CD14-positive monocyte (primary cell): ENCODE measurements around the gene CDH23. TPM values are rescaled to one million over a fixed set of nuclear protein-coding genes. Genes with fewer than 3 reads are reported as not detected.

Experiments used
- DNase-seq, 3 donors: peaks; one replicate each; pipeline ENCODE4 v3.0.0-alpha.2; 2011 to 2022
- H2AFZ ChIP-seq: 2 replicates; pipeline ENCODE4 v1.6.0; 2012; ENCODE audit warnings: mild to moderate bottlenecking, low read depth, low read length, inconsistent platforms; ENCODE audit not compliant: insufficient read depth, poor library complexity, severe bottlenecking
- H3K27ac ChIP-seq, 2 donors: 1 replicate in 1 of 2; 2 replicates in 1 of 2; pipeline ENCODE4 v1.5.1; 2012 to 2013; ENCODE audit warnings: low read length in 2 of 2, control low read depth in 1 of 2, inconsistent platforms in 1 of 2, low read depth in 1 of 2, mild to moderate bottlenecking in 1 of 2
- H3K27me3 ChIP-seq, 2 donors: one replicate each; pipeline versions ENCODE4 v1.6.0 to v1.6.1; 2011 to 2013; ENCODE audit warnings: low read length in 2 of 2; ENCODE audit not compliant: control insufficient read depth in 2 of 2, insufficient read depth in 2 of 2
- H3K36me3 ChIP-seq, 2 donors: replicated peaks in 1 of 2; 1 replicate in 1 of 2; 2 replicates in 1 of 2; pipeline versions ENCODE4 v1.5.1 to v1.6.1; 2012 to 2013; ENCODE audit warnings: low read length in 2 of 2, control low read depth in 1 of 2, inconsistent platforms in 1 of 2, mild to moderate bottlenecking in 1 of 2; ENCODE audit not compliant: insufficient read depth in 2 of 2, control insufficient read depth in 1 of 2
- H3K4me1 ChIP-seq, 2 donors: 1 replicate in 1 of 2; 2 replicates in 1 of 2; pipeline versions ENCODE4 v1.5.1 to v1.6.1; 2012 to 2013; ENCODE audit warnings: low read length in 2 of 2, control low read depth in 1 of 2, inconsistent platforms in 1 of 2, mild to moderate bottlenecking in 1 of 2, moderate library complexity in 1 of 2; ENCODE audit not compliant: insufficient read depth in 2 of 2, control insufficient read depth in 1 of 2
- H3K4me2 ChIP-seq: replicated peaks from 2 replicates; pipeline ENCODE3; 2012; ENCODE audit warnings: low read length, moderate library complexity, mild to moderate bottlenecking; ENCODE audit not compliant: poor library complexity, severe bottlenecking; ENCODE audit errors: extremely low read depth
- H3K4me3 ChIP-seq, 3 experiments: fragments of 200-600 bp in 1 of 3; sonication (generic) in 1 of 3; replicated peaks in 1 of 3; 1 replicate in 2 of 3; 2 replicates in 1 of 3; pipeline ENCODE4 v1.5.1; 2011 to 2013; ENCODE audit warnings: low read length in 3 of 3, mild to moderate bottlenecking in 3 of 3, control low read depth in 2 of 3, low read depth in 2 of 3, inconsistent platforms in 1 of 3, moderate library complexity in 1 of 3
- H3K79me2 ChIP-seq: 2 replicates; pipeline ENCODE4 v1.6.0; 2012; ENCODE audit warnings: mild to moderate bottlenecking, control low read depth, inconsistent platforms, low read length, moderate library complexity; ENCODE audit not compliant: insufficient read depth
- H3K9ac ChIP-seq: 2 replicates; pipeline ENCODE4 v1.6.0; 2017; ENCODE audit warnings: low read length, mild to moderate bottlenecking; ENCODE audit not compliant: insufficient read depth, poor library complexity, severe bottlenecking
- H3K9me3 ChIP-seq, 2 donors: replicated peaks in 1 of 2; 1 replicate in 1 of 2; 2 replicates in 1 of 2; pipeline versions ENCODE4 v1.5.1 to v1.6.1; 2012 to 2013; ENCODE audit warnings: low read length in 2 of 2, control low read depth in 1 of 2; ENCODE audit not compliant: control insufficient read depth in 1 of 2, insufficient read depth in 1 of 2
- H4K20me1 ChIP-seq: 2 replicates; pipeline ENCODE4 v1.6.0; 2012; ENCODE audit warnings: mild to moderate bottlenecking, low read length, control low read depth, moderate library complexity; ENCODE audit not compliant: insufficient read depth
- H3K27ac Mint-ChIP-seq, 7 donors: one replicate each; pipeline ENCODE4 v1.8.0; 2020; ENCODE audit warnings: mild to moderate bottlenecking in 7 of 7, mixed read lengths in 7 of 7, moderate library complexity in 6 of 7, inconsistent platforms in 2 of 7
- H3K27me3 Mint-ChIP-seq, 3 donors: one replicate each; pipeline ENCODE4 v1.8.0; 2021 to 2022; ENCODE audit warnings: low read depth in 3 of 3, mild to moderate bottlenecking in 3 of 3, mixed read lengths in 3 of 3, moderate library complexity in 3 of 3, inconsistent platforms in 1 of 3
- H3K36me3 Mint-ChIP-seq, 2 donors: one replicate each; pipeline ENCODE4 v1.8.0; 2020; ENCODE audit warnings: mixed read lengths in 2 of 2, inconsistent platforms in 1 of 2, mild to moderate bottlenecking in 1 of 2
- H3K4me1 Mint-ChIP-seq: one replicate; pipeline ENCODE4 v1.8.0; 2020; ENCODE audit warnings: mild to moderate bottlenecking, mixed read lengths
- H3K4me3 Mint-ChIP-seq, 2 donors: one replicate each; pipeline ENCODE4 v1.8.0; 2020; ENCODE audit warnings: mild to moderate bottlenecking in 2 of 2, mixed read lengths in 2 of 2, moderate library complexity in 1 of 2
- H3K9me3 Mint-ChIP-seq, 7 donors: one replicate each; pipeline ENCODE4 v1.8.0; 2020 to 2022; ENCODE audit warnings: mixed read lengths in 7 of 7, mild to moderate bottlenecking in 6 of 7, moderate library complexity in 6 of 7, inconsistent platforms in 2 of 7
- CTCF ChIP-seq: fragments of 200-600 bp; IDR thresholded peaks from one replicate; pipeline ENCODE4 v1.8.0; 2022; ENCODE audit warnings: antibody characterized with exemption, mild to moderate bottlenecking
- WGBS: methylation state at CpG from one replicate; pipeline ENCODE4 v1.1.5; 2013; ENCODE audit warnings: missing lambda C conversion rate; ENCODE audit not compliant: insufficient coverage; 5-methylcytosine and 5-hydroxymethylcytosine counted together
- intact Hi-C, 2 donors: fragments of 100-400 bp; cut with micrococcal nuclease; formaldehyde crosslinking; loops; one replicate each; pipeline versions ENCODE4 v1.15.0 to v1.15.1; 2023
- polyA plus RNA-seq, 3 donors: library from polyadenylated mRNA; depleted of rRNA in 1 of 3; unstranded in 2 of 3; stranded (reverse) in 1 of 3; fragments of 300-500 nt in 2 of 3; fragments of >200 nt in 1 of 3; fragmentation: Illumina TruSeq in 2 of 3; gene quantifications; 1 replicate in 2 of 3; 2 replicates in 1 of 3; pipeline ENCODE4 v1.2.3, GENCODE V29; 2012 to 2021

The CDH23 gene
- polyA plus RNA-seq, 3 donors, result 8.2 to 36.2 (median 10.5) TPM

- Histone ChIP-seq H3K79me2 (no peaks in the 10 kb centered on the region), H3K27ac (no peak overlapping the region), H3K4me2 (no peak overlapping the region), H3K36me3 (no peaks in the 10 kb centered on the region), H4K20me1 (no peaks in the 10 kb centered on the region), H3K4me3 (no peak overlapping the region), H3K4me1 (no peaks in the 10 kb centered on the region), H3K9ac (no peak overlapping the region), H2AFZ (no peak overlapping the region), H3K27me3 (no peaks in the 10 kb centered on the region), H3K9me3 (no peaks in the 10 kb centered on the region)
- Mint-ChIP-seq H3K27ac (no peak overlapping the region), H3K4me3 (no peak overlapping the region), H3K9me3 (no peaks in the 10 kb centered on the region), H3K36me3 (no peaks in the 10 kb centered on the region), H3K27me3 (peaks cover 2 to 10% (median 4%) of the 10 kb centered on the region in 3 donors), H3K4me1 (peaks cover 7% of the 10 kb centered on the region)
- no peak for TF ChIP-seq CTCF
- no peak for DNase-seq
- WGBS, result 96% methylated on average over 5 of the region's 11 CpGs
- intact Hi-C loops, result loop anchor here in 1 of 2 donors (2.0 kb wide), 1 partner anchor 28 kb away; no protein-coding TSS in a partner anchor
Measured at GRCh38 chr10:71436268-71437125, 39.8 kb downstream of the CDH23 start.

- H3K27ac Mint-ChIP-seq, result no peak overlapping the region
- Histone ChIP-seq H3K36me3 (no peaks in the 10 kb centered on the region), H3K9me3 (no peaks in the 10 kb centered on the region), H3K79me2 (no peaks in the 10 kb centered on the region), H3K9ac (no peak overlapping the region), H2AFZ (no peak overlapping the region), H3K4me1 (no peaks in the 10 kb centered on the region), H3K27ac (no peak overlapping the region), H3K4me3 (no peak overlapping the region), H3K27me3 (no peaks in the 10 kb centered on the region), H4K20me1 (no peaks in the 10 kb centered on the region), H3K4me2 (no peak overlapping the region)
- H3K36me3 Mint-ChIP-seq, result no peaks in the 10 kb centered on the region
- DNase-seq, result no peak
- H3K9me3 Mint-ChIP-seq, result no peaks in the 10 kb centered on the region
- H3K4me3 Mint-ChIP-seq, result no peak overlapping the region
- no peak for TF ChIP-seq CTCF
- intact Hi-C loops, result loop anchor here in 1 of 2 donors (2.0 kb wide), 1 partner anchor 27 kb away; no protein-coding TSS in a partner anchor
- 100% methylated on average over 2 of the region's 4 CpGs for WGBS
- H3K27me3 Mint-ChIP-seq, result peaks cover 4 to 10% (median 6%) of the 10 kb centered on the region in 3 donors
- H3K4me1 Mint-ChIP-seq, result peaks cover 7% of the 10 kb centered on the region
Measured at GRCh38 chr10:71437537-71438092, 40.9 kb downstream of the CDH23 start.
